CD8-positive, alpha-beta memory T cell (primary cell): ENCODE measurements around the gene CBFA2T3. TPM values are rescaled to one million over a fixed set of nuclear protein-coding genes. Genes with fewer than 3 reads are reported as not detected.

Source experiments
- CTCF ChIA-PET: fragments of 350-600 bp; sonication (Branson Sonifier 250); formaldehyde crosslinking; loops from one replicate; lab custom pipeline; 2021; ENCODE audit warnings: antibody characterized with exemption; lab: Charles Lee
- POLR2A ChIA-PET: fragments of 350-600 bp; sonication (Branson Sonifier 250); formaldehyde crosslinking; loops from one replicate; lab custom pipeline; 2021; ENCODE audit warnings: antibody characterized with exemption; lab: Charles Lee
- DNase-seq, 5 donors: peaks; one replicate each; pipeline versions ENCODE4 v3.0.0 to v3.0.0-alpha.2; 2020 to 2022; ENCODE audit warnings: mixed read lengths in 1 of 5
- H3K27ac ChIP-seq: one replicate; pipeline ENCODE4 v1.7.0; 2013; ENCODE audit warnings: low read depth, mild to moderate bottlenecking, low read length, moderate library complexity
- H3K27me3 ChIP-seq: 2 replicates; pipeline ENCODE4 v1.7.0; 2013; ENCODE audit warnings: low read length, mild to moderate bottlenecking; ENCODE audit not compliant: insufficient read depth, poor library complexity, severe bottlenecking
- H3K36me3 ChIP-seq: 2 replicates; pipeline ENCODE4 v1.7.0; 2013; ENCODE audit warnings: mild to moderate bottlenecking, low read length, moderate library complexity; ENCODE audit not compliant: insufficient read depth
- H3K4me1 ChIP-seq: 2 replicates; pipeline ENCODE4 v1.7.0; 2013; ENCODE audit warnings: mild to moderate bottlenecking, low read length, moderate library complexity; ENCODE audit not compliant: insufficient read depth
- H3K4me3 ChIP-seq: 2 replicates; pipeline ENCODE4 v1.7.0; 2013; ENCODE audit warnings: mild to moderate bottlenecking, low read length
- H3K9me3 ChIP-seq: 2 replicates; pipeline ENCODE4 v1.7.0; 2013; ENCODE audit warnings: mild to moderate bottlenecking, low read length
- H3K27ac Mint-ChIP-seq, 8 donors: one replicate each; pipeline ENCODE4 v1.8.0; 2020 to 2021; ENCODE audit warnings: mixed read lengths in 8 of 8, mild to moderate bottlenecking in 6 of 8, inconsistent platforms in 3 of 8, moderate library complexity in 3 of 8
- H3K27me3 Mint-ChIP-seq, 2 donors: one replicate each; pipeline ENCODE4 v1.8.0; 2020 to 2021; ENCODE audit warnings: mixed read lengths in 2 of 2, mild to moderate bottlenecking in 1 of 2, moderate library complexity in 1 of 2
- H3K36me3 Mint-ChIP-seq, 3 donors: one replicate each; pipeline ENCODE4 v1.8.0; 2020 to 2021; ENCODE audit warnings: mixed read lengths in 3 of 3, inconsistent platforms in 1 of 3, mild to moderate bottlenecking in 1 of 3
- H3K4me1 Mint-ChIP-seq, 3 donors: one replicate each; pipeline ENCODE4 v1.8.0; 2020 to 2021; ENCODE audit warnings: mixed read lengths in 3 of 3, inconsistent platforms in 1 of 3, mild to moderate bottlenecking in 1 of 3
- H3K4me3 Mint-ChIP-seq, 7 donors: one replicate each; pipeline ENCODE4 v1.8.0; 2020 to 2021; ENCODE audit warnings: mixed read lengths in 7 of 7, mild to moderate bottlenecking in 6 of 7, moderate library complexity in 4 of 7, inconsistent platforms in 2 of 7
- H3K9me3 Mint-ChIP-seq, 5 donors: one replicate each; pipeline ENCODE4 v1.8.0; 2020 to 2022; ENCODE audit warnings: mixed read lengths in 5 of 5, mild to moderate bottlenecking in 3 of 5, moderate library complexity in 2 of 5, inconsistent platforms in 1 of 5
- polyA plus RNA-seq: library from polyadenylated mRNA; unstranded; fragments of 300-500 nt; fragmentation: Illumina TruSeq; gene quantifications from one replicate; pipeline ENCODE4 v1.2.3, GENCODE V29; 2021
- total RNA-seq, 2 experiments: library from RNA; stranded (reverse); gene quantifications; one replicate each; pipeline ENCODE4 v1.2.3, GENCODE V29; 2021

The CBFA2T3 gene
- total and polyA plus RNA-seq, 3 experiments from 2014 or later = 0.22 TPM; not detected in 2

GRCh38 chr16:88872650-88873331 lies 104.2 kb downstream of the CBFA2T3 start:
- Mint-ChIP-seq H3K27ac (no peak overlapping the region), H3K4me1 (peaks cover 0 to 3% (median 0%) of the 10 kb centered on the region in 3 donors), H3K4me3 (no peak overlapping the region), H3K27me3 (peaks cover 3 to 24% of the 10 kb centered on the region in 2 donors), H3K9me3 (no peaks in the 10 kb centered on the region), H3K36me3 (no peaks in the 10 kb centered on the region)
- Histone ChIP-seq H3K9me3 (no peaks in the 10 kb centered on the region), H3K4me1 (no peaks in the 10 kb centered on the region), H3K27me3 (peaks cover 6% of the 10 kb centered on the region), H3K36me3 (no peaks in the 10 kb centered on the region), H3K4me3 (no peak overlapping the region), H3K27ac (no peak overlapping the region)
- CTCF ChIA-PET = no interaction called here
- POLR2A ChIA-PET = no interaction called here
- DNase-seq = no peak

- H3K36me3 ChIP-seq = no peaks in the 10 kb centered on the region
- Mint-ChIP-seq H3K4me1 (peaks cover 0 to 3% (median 0%) of the 10 kb centered on the region in 3 donors), H3K36me3 (no peaks in the 10 kb centered on the region), H3K27me3 (peaks cover 3 to 24% of the 10 kb centered on the region in 2 donors), H3K27ac (no peak overlapping the region), H3K9me3 (no peaks in the 10 kb centered on the region), H3K4me3 (no peak overlapping the region)
- no peaks in the 10 kb centered on the region for H3K9me3 ChIP-seq
- no peak for DNase-seq
- no peak overlapping the region for H3K4me3 ChIP-seq
- ChIA-PET POLR2A (no interaction called here), CTCF (no interaction called here)
- H3K27ac ChIP-seq = peak overlapping the region; percentile 4
- H3K27me3 ChIP-seq = peaks cover 6% of the 10 kb centered on the region
- no peaks in the 10 kb centered on the region for H3K4me1 ChIP-seq
Observed at GRCh38 chr16:88871730-88872416, 105.1 kb downstream of the CBFA2T3 start.

GRCh38 chr16:88871349-88871702 lies 105.7 kb downstream of the CBFA2T3 start:
- H3K27me3 ChIP-seq = peaks cover 6% of the 10 kb centered on the region
- H3K4me1 ChIP-seq = no peaks in the 10 kb centered on the region
- Mint-ChIP-seq H3K9me3 (no peaks in the 10 kb centered on the region), H3K36me3 (no peaks in the 10 kb centered on the region), H3K27ac (no peak overlapping the region), H3K27me3 (peaks cover 2 to 21% of the 10 kb centered on the region in 2 donors), H3K4me1 (peaks cover 0 to 3% (median 0%) of the 10 kb centered on the region in 3 donors), H3K4me3 (no peak overlapping the region)
- H3K4me3 ChIP-seq = no peak overlapping the region
- CTCF ChIA-PET = no interaction called here
- no peak for DNase-seq
- H3K9me3 ChIP-seq = no peaks in the 10 kb centered on the region
- no peaks in the 10 kb centered on the region for H3K36me3 ChIP-seq
- H3K27ac ChIP-seq = peak overlapping the region; percentile 4
- POLR2A ChIA-PET = no interaction called here

GRCh38 chr16:88870608-88871348 lies 106.2 kb downstream of the CBFA2T3 start:
- no peaks in the 10 kb centered on the region for H3K36me3 ChIP-seq
- no peaks in the 10 kb centered on the region for H3K4me1 ChIP-seq
- no peak overlapping the region for H3K4me3 Mint-ChIP-seq
- H3K27ac Mint-ChIP-seq = no peak overlapping the region
- DNase-seq = no peak
- no peaks in the 10 kb centered on the region for H3K9me3 ChIP-seq
- H3K27ac ChIP-seq = peak overlapping the region; percentile 4
- POLR2A ChIA-PET = no interaction called here
- H3K4me1 Mint-ChIP-seq = peaks cover 0 to 3% (median 0%) of the 10 kb centered on the region in 3 donors
- no peaks in the 10 kb centered on the region for H3K9me3 Mint-ChIP-seq
- peaks cover 2 to 20% of the 10 kb centered on the region in 2 donors for H3K27me3 Mint-ChIP-seq
- no peak overlapping the region for H3K4me3 ChIP-seq
- CTCF ChIA-PET = no interaction called here
- H3K36me3 Mint-ChIP-seq = no peaks in the 10 kb centered on the region
- H3K27me3 ChIP-seq = peaks cover 6% of the 10 kb centered on the region

- peaks cover 6% of the 10 kb centered on the region for H3K27me3 ChIP-seq
- CTCF ChIA-PET = no interaction called here
Observed at GRCh38 chr16:88869673-88869980, 107.4 kb downstream of the CBFA2T3 start.

GRCh38 chr16:88868974-88869672 lies 107.9 kb downstream of the CBFA2T3 start:
- Histone ChIP-seq H3K27ac (no peak overlapping the region), H3K9me3 (no peaks in the 10 kb centered on the region), H3K4me1 (no peaks in the 10 kb centered on the region), H3K4me3 (no peak overlapping the region), H3K27me3 (peaks cover 6% of the 10 kb centered on the region), H3K36me3 (no peaks in the 10 kb centered on the region)
- ChIA-PET CTCF (no interaction called here), POLR2A (no interaction called here)
- Mint-ChIP-seq H3K9me3 (no peaks in the 10 kb centered on the region), H3K36me3 (no peaks in the 10 kb centered on the region), H3K27me3 (peaks cover 3 to 20% of the 10 kb centered on the region in 2 donors), H3K4me1 (peaks cover 0 to 3% (median 0%) of the 10 kb centered on the region in 3 donors), H3K27ac (no peak overlapping the region), H3K4me3 (no peak overlapping the region)
- DNase-seq = no peak

More at GRCh38 chr16:88869673-88869980, 107.4 kb downstream of the CBFA2T3 start:
- Mint-ChIP-seq H3K9me3 (no peaks in the 10 kb centered on the region), H3K27me3 (peaks cover 3 to 20% of the 10 kb centered on the region in 2 donors), H3K27ac (no peak overlapping the region), H3K4me1 (peaks cover 0 to 3% (median 0%) of the 10 kb centered on the region in 3 donors), H3K4me3 (no peak overlapping the region), H3K36me3 (no peaks in the 10 kb centered on the region)
- POLR2A ChIA-PET = no interaction called here
- Histone ChIP-seq H3K4me1 (no peaks in the 10 kb centered on the region), H3K36me3 (no peaks in the 10 kb centered on the region), H3K4me3 (no peak overlapping the region), H3K9me3 (no peaks in the 10 kb centered on the region), H3K27ac (no peak overlapping the region)
- DNase-seq = no peak

- Mint-ChIP-seq H3K27ac (no peak overlapping the region), H3K4me1 (peaks cover 0 to 3% (median 0%) of the 10 kb centered on the region in 3 donors), H3K27me3 (peaks cover 3 to 17% of the 10 kb centered on the region in 2 donors), H3K9me3 (no peaks in the 10 kb centered on the region), H3K36me3 (peaks cover 0 to 4% (median 0%) of the 10 kb centered on the region in 3 donors), H3K4me3 (no peak overlapping the region)
- no peak for DNase-seq
- no peaks in the 10 kb centered on the region for H3K36me3 ChIP-seq
- H3K4me3 ChIP-seq = no peak overlapping the region
- POLR2A ChIA-PET = no interaction called here
- peaks cover 6% of the 10 kb centered on the region for H3K27me3 ChIP-seq
- CTCF ChIA-PET = no interaction called here
- no peaks in the 10 kb centered on the region for H3K9me3 ChIP-seq
- H3K27ac ChIP-seq = no peak overlapping the region
- H3K4me1 ChIP-seq = no peaks in the 10 kb centered on the region
Observed at GRCh38 chr16:88867581-88868246, 109.3 kb downstream of the CBFA2T3 start.
